ENCODE data around the gene ZNF579. TPM values are rescaled to one million over a fixed set of nuclear protein-coding genes. Genes with fewer than 3 reads are reported as not detected.

The ZNF579 gene
- total RNA-seq, 1 donor from 2014 or later, result 58.0 TPM

DNA sequence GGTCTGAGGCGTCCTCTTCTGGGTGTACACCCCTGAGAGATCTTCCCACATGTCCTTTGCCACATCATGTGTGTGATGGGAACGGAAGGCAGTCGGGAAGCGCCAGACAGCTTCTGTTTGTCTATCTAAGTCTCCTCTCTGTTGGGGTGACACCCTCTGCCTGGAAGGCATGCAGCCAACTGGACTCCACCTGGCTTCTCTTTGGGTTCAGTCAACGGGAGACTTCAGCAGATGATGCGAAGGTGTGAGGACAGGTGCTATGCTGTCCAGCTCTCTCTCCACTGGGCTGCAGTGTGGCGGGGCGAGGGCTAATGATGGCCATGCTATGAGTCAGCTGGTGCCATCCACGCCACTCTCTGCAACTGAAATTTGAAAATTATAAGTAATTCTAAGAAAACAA lies 21.0 kb downstream of the ZNF579 start:
- peaks cover 8% of the 10 kb centered on the region for H3K27me3 Mint-ChIP-seq (ENCODE audit: low read depth, unreplicated experiment)
- no peak overlapping the region for H3K4me3 ChIP-seq (ENCODE audit: insufficient read depth, low read depth, low read length)
- H3K9ac ChIP-seq (ENCODE audit: low read length), result no peak overlapping the region
- H3K79me2 ChIP-seq (ENCODE audit: insufficient read depth, low read length), result no peaks in the 10 kb centered on the region
- H3K27ac Mint-ChIP-seq (ENCODE audit: unreplicated experiment), result peak overlapping the region; percentile 18
- H3K27me3 ChIP-seq (ENCODE audit: insufficient read depth, low read length), result no peaks in the 10 kb centered on the region
- TF ChIP-seq, protein P1, sequence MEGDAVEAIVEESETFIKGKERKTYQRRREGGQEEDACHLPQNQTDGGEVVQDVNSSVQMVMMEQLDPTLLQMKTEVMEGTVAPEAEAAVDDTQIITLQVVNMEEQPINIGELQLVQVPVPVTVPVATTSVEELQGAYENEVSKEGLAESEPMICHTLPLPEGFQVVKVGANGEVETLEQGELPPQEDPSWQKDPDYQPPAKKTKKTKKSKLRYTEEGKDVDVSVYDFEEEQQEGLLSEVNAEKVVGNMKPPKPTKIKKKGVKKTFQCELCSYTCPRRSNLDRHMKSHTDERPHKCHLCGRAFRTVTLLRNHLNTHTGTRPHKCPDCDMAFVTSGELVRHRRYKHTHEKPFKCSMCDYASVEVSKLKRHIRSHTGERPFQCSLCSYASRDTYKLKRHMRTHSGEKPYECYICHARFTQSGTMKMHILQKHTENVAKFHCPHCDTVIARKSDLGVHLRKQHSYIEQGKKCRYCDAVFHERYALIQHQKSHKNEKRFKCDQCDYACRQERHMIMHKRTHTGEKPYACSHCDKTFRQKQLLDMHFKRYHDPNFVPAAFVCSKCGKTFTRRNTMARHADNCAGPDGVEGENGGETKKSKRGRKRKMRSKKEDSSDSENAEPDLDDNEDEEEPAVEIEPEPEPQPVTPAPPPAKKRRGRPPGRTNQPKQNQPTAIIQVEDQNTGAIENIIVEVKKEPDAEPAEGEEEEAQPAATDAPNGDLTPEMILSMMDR (IDR thresholded peaks at IDR 0.05; ENCODE audit: insufficient read depth, low read depth, low read length), result no peak
- TF ChIP-seq EZH2 (IDR thresholded peaks at IDR 0.05; ENCODE audit: insufficient read depth, low read length), result no peak
- H4K20me1 ChIP-seq (ENCODE audit: insufficient read depth, low read length), result no peaks in the 10 kb centered on the region
- H3K4me3 Mint-ChIP-seq (ENCODE audit: unreplicated experiment), result no peak overlapping the region
- H3K36me3 ChIP-seq (ENCODE audit: insufficient read depth, low read length), result no peaks in the 10 kb centered on the region
- no peaks in the 10 kb centered on the region for H3K4me1 Mint-ChIP-seq (ENCODE audit: low read depth, unreplicated experiment)
- H2AFZ ChIP-seq (ENCODE audit: low read depth, low read length), result no peak overlapping the region
- H3K36me3 Mint-ChIP-seq (ENCODE audit: low read depth, unreplicated experiment), result no peaks in the 10 kb centered on the region
- FAIRE-seq (no peak), DNase-seq (ENCODE audit: low read depth) (no peak)
- no peaks in the 10 kb centered on the region for H3K9me3 ChIP-seq (ENCODE audit: insufficient read depth, low read depth, low read length)
- no peaks in the 10 kb centered on the region for H3K4me1 ChIP-seq (ENCODE audit: insufficient read depth, low read length)
- H3K4me2 ChIP-seq (ENCODE audit: low read length), result no peak overlapping the region
- H3K9me3 Mint-ChIP-seq (ENCODE audit: unreplicated experiment), result no peaks in the 10 kb centered on the region
- no peak overlapping the region for H3K27ac ChIP-seq (ENCODE audit: low read depth, low read length)

DNA sequence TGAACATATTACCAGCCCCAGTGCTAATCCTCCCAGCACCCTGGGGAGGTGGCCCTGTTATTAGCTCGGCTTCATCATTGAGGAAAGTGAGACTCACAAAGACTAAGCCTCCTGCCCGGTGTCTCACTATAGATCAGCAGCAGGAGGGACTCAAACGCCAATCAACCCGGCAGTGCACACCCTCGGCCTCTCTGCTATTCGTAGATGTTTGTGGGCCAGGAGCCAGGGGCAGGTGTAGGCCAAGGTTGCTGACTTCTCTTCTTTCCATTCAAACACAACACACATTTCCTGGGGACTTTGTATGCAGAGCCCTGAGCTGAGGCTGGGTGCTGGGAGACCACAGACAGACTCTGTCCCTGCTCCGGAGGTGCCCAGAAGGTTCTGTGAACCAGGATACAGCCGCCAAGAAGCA lies 25.9 kb downstream of the ZNF579 start:
- no peaks in the 10 kb centered on the region for H3K36me3 ChIP-seq (ENCODE audit: insufficient read depth, low read length)
- H2AFZ ChIP-seq (ENCODE audit: low read depth, low read length), result no peak overlapping the region
- H3K27ac Mint-ChIP-seq (ENCODE audit: unreplicated experiment), result no peak overlapping the region
- no peak overlapping the region for H3K27ac ChIP-seq (ENCODE audit: low read depth, low read length)
- peaks cover 27% of the 10 kb centered on the region for H3K4me1 ChIP-seq (ENCODE audit: insufficient read depth, low read length)
- FAIRE-seq (no peak), DNase-seq (ENCODE audit: low read depth) (no peak)
- TF ChIP-seq, protein P1 (IDR thresholded peaks at IDR 0.05; ENCODE audit: insufficient read depth, low read depth, low read length), result no peak
- TF ChIP-seq EZH2 (IDR thresholded peaks at IDR 0.05; ENCODE audit: insufficient read depth, low read length), result no peak
- H3K4me3 ChIP-seq (ENCODE audit: insufficient read depth, low read depth, low read length), result no peak overlapping the region
- H4K20me1 ChIP-seq (ENCODE audit: insufficient read depth, low read length), result no peaks in the 10 kb centered on the region
- no peaks in the 10 kb centered on the region for H3K36me3 Mint-ChIP-seq (ENCODE audit: low read depth, unreplicated experiment)
- no peaks in the 10 kb centered on the region for H3K79me2 ChIP-seq (ENCODE audit: insufficient read depth, low read length)
- peaks cover 26% of the 10 kb centered on the region for H3K4me1 Mint-ChIP-seq (ENCODE audit: low read depth, unreplicated experiment)
- H3K4me2 ChIP-seq (ENCODE audit: low read length), result no peak overlapping the region
- H3K9me3 ChIP-seq (ENCODE audit: insufficient read depth, low read depth, low read length), result no peaks in the 10 kb centered on the region
- H3K9ac ChIP-seq (ENCODE audit: low read length), result no peak overlapping the region
- H3K4me3 Mint-ChIP-seq (ENCODE audit: unreplicated experiment), result no peak overlapping the region
- no peaks in the 10 kb centered on the region for H3K9me3 Mint-ChIP-seq (ENCODE audit: unreplicated experiment)
- H3K27me3 Mint-ChIP-seq (ENCODE audit: low read depth, unreplicated experiment), result no peaks in the 10 kb centered on the region
- no peaks in the 10 kb centered on the region for H3K27me3 ChIP-seq (ENCODE audit: insufficient read depth, low read length)

DNA sequence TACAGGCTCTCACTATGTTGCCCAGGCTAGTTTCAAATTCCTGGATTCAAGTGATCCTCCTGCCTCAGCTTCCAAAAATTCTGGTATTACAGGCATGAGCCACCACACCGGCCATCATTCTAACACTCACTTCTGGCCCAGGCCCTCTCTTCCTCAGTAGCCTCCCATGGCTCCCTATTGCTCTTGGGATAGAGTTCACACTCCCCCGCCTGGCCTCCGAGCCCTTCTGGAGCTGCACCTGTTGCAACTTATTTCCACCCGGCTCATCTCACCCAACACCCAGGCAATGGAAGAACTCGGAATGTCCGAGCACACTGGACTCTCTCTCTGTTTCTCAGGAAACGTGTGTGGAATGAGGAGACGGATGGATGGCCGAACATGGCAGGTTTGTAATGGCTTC lies 26.3 kb downstream of the ZNF579 start:
- Mint-ChIP-seq H3K4me3 (ENCODE audit: unreplicated experiment) (no peak overlapping the region), H3K27me3 (ENCODE audit: low read depth, unreplicated experiment) (no peaks in the 10 kb centered on the region), H3K4me1 (ENCODE audit: low read depth, unreplicated experiment) (peaks cover 30% of the 10 kb centered on the region), H3K36me3 (ENCODE audit: low read depth, unreplicated experiment) (no peaks in the 10 kb centered on the region), H3K27ac (ENCODE audit: unreplicated experiment) (no peak overlapping the region), H3K9me3 (ENCODE audit: unreplicated experiment) (no peaks in the 10 kb centered on the region)
- H3K27me3 ChIP-seq (ENCODE audit: insufficient read depth, low read length), result no peaks in the 10 kb centered on the region
- TF ChIP-seq, protein P1 (IDR thresholded peaks at IDR 0.05; ENCODE audit: insufficient read depth, low read depth, low read length), result no peak
- no peak for TF ChIP-seq EZH2 (IDR thresholded peaks at IDR 0.05; ENCODE audit: insufficient read depth, low read length)
- DNase-seq (ENCODE audit: low read depth), result no peak
- no peak overlapping the region for H3K4me3 ChIP-seq (ENCODE audit: insufficient read depth, low read depth, low read length)
- H3K4me2 ChIP-seq (ENCODE audit: low read length), result no peak overlapping the region
- no peak overlapping the region for H3K9ac ChIP-seq (ENCODE audit: low read length)
- H3K36me3 ChIP-seq (ENCODE audit: insufficient read depth, low read length), result no peaks in the 10 kb centered on the region
- no peaks in the 10 kb centered on the region for H4K20me1 ChIP-seq (ENCODE audit: insufficient read depth, low read length)
- no peak for FAIRE-seq
- no peak overlapping the region for H3K27ac ChIP-seq (ENCODE audit: low read depth, low read length)
- peaks cover 30% of the 10 kb centered on the region for H3K4me1 ChIP-seq (ENCODE audit: insufficient read depth, low read length)
- H3K9me3 ChIP-seq (ENCODE audit: insufficient read depth, low read depth, low read length), result no peaks in the 10 kb centered on the region
- no peaks in the 10 kb centered on the region for H3K79me2 ChIP-seq (ENCODE audit: insufficient read depth, low read length)
- H2AFZ ChIP-seq (ENCODE audit: low read depth, low read length), result no peak overlapping the region

Data from astrocyte (in vitro differentiated cells and primary cell).